AG20443 (cell line): ENCODE data around the gene SF1.

Experiments
- DNase-seq: peaks from one replicate; pipeline ENCODE4 v3.0.0; 2012; ENCODE audit warnings: low spot score, mixed read lengths

Gene SF1

GRCh38 chr11:64723117-64723906, 55.0 kb downstream of the SF1 start, which contains the start of gene NRXN2:
Gene NRXN2 (minus strand): TSS chr11:64723197. CDS start chr11:64713699, 9,498 bp downstream.
- DNase-seq = peak; percentile 98

GRCh38 chr11:64722141-64723065, 55.9 kb downstream of the SF1 start:
- no peak for DNase-seq

- DNase-seq = no peak
Measured at GRCh38 chr11:64721359-64721699, 57.0 kb downstream of the SF1 start.

- DNase-seq = no peak
Measured at GRCh38 chr11:64720640-64721358, 57.5 kb downstream of the SF1 start.

GRCh38 chr11:64720167-64720566, 58.2 kb downstream of the SF1 start:
- DNase-seq = no peak

- DNase-seq = no peak
Measured at GRCh38 chr11:64719406-64719805, 58.9 kb downstream of the SF1 start.

GRCh38 chr11:64718780-64719124, 59.6 kb downstream of the SF1 start:
- DNase-seq = no peak

GRCh38 chr11:64718084-64718779, 60.1 kb downstream of the SF1 start:
- DNase-seq = no peak

- no peak for DNase-seq
Measured at GRCh38 chr11:64717268-64717578, 61.1 kb downstream of the SF1 start.

GRCh38 chr11:64716473-64717267, 61.7 kb downstream of the SF1 start:
- no peak for DNase-seq

GRCh38 chr11:64715756-64716472, 62.4 kb downstream of the SF1 start:
- DNase-seq = no peak

- no peak for DNase-seq
Measured at GRCh38 chr11:64715110-64715509, 63.2 kb downstream of the SF1 start.

GRCh38 chr11:64714666-64715065, 63.7 kb downstream of the SF1 start:
- no peak for DNase-seq
